Natural killer cell (primary cell): Measurements from ENCODE around the gene SSBP2. TPM values are rescaled to one million over a fixed set of nuclear protein-coding genes. Genes with fewer than 3 reads are reported as not detected.

Experiments used
- ATAC-seq, 3 donors: fragments of 150-1000 bp in 2 of 3; fragments of 200-7000 bp in 1 of 3; cut with Tn5 transposase; 1 replicate in 1 of 3; 2 replicates in 2 of 3; pipeline ENCODE4 v1.10.0; 2021; ENCODE audit warnings: mild to moderate bottlenecking in 2 of 3, moderate library complexity in 2 of 3
- DNase-seq, 2 donors: peaks; one replicate each; pipeline versions ENCODE4 v3.0.0 to v3.0.0-alpha.2; 2013 to 2021; ENCODE audit warnings: mixed read lengths in 1 of 2
- H3K27ac ChIP-seq: one replicate; pipeline ENCODE4 v1.5.1; 2013; ENCODE audit warnings: mild to moderate bottlenecking, low read length
- H3K27me3 ChIP-seq: one replicate; pipeline ENCODE4 v1.6.1; 2013; ENCODE audit warnings: low read length; ENCODE audit not compliant: control insufficient read depth, insufficient read depth
- H3K36me3 ChIP-seq: one replicate; pipeline ENCODE4 v1.6.1; 2013; ENCODE audit warnings: low read length; ENCODE audit not compliant: control insufficient read depth, insufficient read depth
- H3K4me1 ChIP-seq: one replicate; pipeline ENCODE4 v1.6.1; 2013; ENCODE audit warnings: low read length; ENCODE audit not compliant: control insufficient read depth, insufficient read depth
- H3K4me3 ChIP-seq: one replicate; pipeline ENCODE4 v1.5.1; 2013; ENCODE audit warnings: low read length
- H3K9me3 ChIP-seq: one replicate; pipeline ENCODE4 v1.6.1; 2013; ENCODE audit warnings: low read length; ENCODE audit not compliant: control insufficient read depth, insufficient read depth
- H3K27ac Mint-ChIP-seq, 2 donors: one replicate each; pipeline ENCODE4 v1.8.0; 2022; ENCODE audit warnings: mild to moderate bottlenecking in 2 of 2, mixed read lengths in 2 of 2, moderate library complexity in 1 of 2
- H3K27me3 Mint-ChIP-seq, 2 donors: one replicate each; pipeline ENCODE4 v1.8.0; 2022; ENCODE audit warnings: low read depth in 2 of 2, mixed read lengths in 2 of 2
- H3K36me3 Mint-ChIP-seq: one replicate; pipeline ENCODE4 v1.8.0; 2022; ENCODE audit warnings: mixed read lengths
- H3K4me1 Mint-ChIP-seq, 2 donors: one replicate each; pipeline ENCODE4 v1.8.0; 2022; ENCODE audit warnings: mixed read lengths in 2 of 2
- H3K4me3 Mint-ChIP-seq: one replicate; pipeline ENCODE4 v1.8.0; 2022; ENCODE audit warnings: mild to moderate bottlenecking, moderate library complexity, mixed read lengths
- H3K9me3 Mint-ChIP-seq, 2 donors: one replicate each; pipeline ENCODE4 v1.8.0; 2022; ENCODE audit warnings: mixed read lengths in 2 of 2
- WGBS: methylation state at CpG from one replicate; pipeline ENCODE4 v1.1.7; 2013; ENCODE audit warnings: missing lambda C conversion rate; ENCODE audit not compliant: insufficient coverage; 5-methylcytosine and 5-hydroxymethylcytosine counted together
- intact Hi-C: fragments of 100-400 bp; cut with micrococcal nuclease; formaldehyde crosslinking; loops from one replicate; pipeline ENCODE4 v1.14.2; 2022
- total RNA-seq, 4 donors: library from RNA; stranded (reverse); fragments of 120-200 nt in 1 of 4; gene quantifications; one replicate each; pipeline versions ENCODE4 v1.2.3 to v1.2.4, GENCODE V29; 2013 to 2022
- TF ChIP-seq, protein P1 (sequence below): fragments of 200-600 bp; IDR thresholded peaks from one replicate; pipeline ENCODE4 v1.8.0; 2022; ENCODE audit warnings: antibody characterized with exemption

The SSBP2 gene
- total RNA-seq, 3 donors from 2014 or later (not counting 1 experiment from before 2014, with no cell fraction given), result 13.1 to 17.3 (median 14.8) TPM

DNA sequence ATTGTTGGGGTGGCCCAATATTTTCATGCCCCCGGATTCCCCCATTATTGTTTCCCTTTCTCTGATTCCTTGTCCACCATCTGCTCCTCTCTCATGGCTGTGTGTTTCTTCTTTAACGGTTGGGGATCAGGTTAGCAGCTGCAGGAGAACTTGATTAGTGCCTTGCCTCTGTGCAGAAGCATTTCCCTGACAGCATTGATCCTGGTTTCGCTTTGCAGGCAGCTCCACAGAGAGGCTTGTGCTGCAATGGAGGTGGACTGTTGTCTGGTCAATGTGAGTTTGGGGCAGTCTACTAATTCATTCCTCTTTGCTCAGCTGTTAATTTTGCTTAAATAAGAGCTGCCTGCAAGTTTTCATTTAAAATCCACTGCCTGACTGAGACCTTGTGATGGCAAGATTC, 32.5 kb upstream of the SSBP2 start:
- Histone ChIP-seq H3K9me3 (no peaks in the 10 kb centered on the region), H3K36me3 (no peaks in the 10 kb centered on the region), H3K27me3 (no peaks in the 10 kb centered on the region), H3K27ac (no peak overlapping the region), H3K4me1 (peaks cover 8% of the 10 kb centered on the region), H3K4me3 (no peak overlapping the region)
- TF ChIP-seq, protein P1, sequence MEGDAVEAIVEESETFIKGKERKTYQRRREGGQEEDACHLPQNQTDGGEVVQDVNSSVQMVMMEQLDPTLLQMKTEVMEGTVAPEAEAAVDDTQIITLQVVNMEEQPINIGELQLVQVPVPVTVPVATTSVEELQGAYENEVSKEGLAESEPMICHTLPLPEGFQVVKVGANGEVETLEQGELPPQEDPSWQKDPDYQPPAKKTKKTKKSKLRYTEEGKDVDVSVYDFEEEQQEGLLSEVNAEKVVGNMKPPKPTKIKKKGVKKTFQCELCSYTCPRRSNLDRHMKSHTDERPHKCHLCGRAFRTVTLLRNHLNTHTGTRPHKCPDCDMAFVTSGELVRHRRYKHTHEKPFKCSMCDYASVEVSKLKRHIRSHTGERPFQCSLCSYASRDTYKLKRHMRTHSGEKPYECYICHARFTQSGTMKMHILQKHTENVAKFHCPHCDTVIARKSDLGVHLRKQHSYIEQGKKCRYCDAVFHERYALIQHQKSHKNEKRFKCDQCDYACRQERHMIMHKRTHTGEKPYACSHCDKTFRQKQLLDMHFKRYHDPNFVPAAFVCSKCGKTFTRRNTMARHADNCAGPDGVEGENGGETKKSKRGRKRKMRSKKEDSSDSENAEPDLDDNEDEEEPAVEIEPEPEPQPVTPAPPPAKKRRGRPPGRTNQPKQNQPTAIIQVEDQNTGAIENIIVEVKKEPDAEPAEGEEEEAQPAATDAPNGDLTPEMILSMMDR, result no peak
- Mint-ChIP-seq H3K4me1 (peaks cover 14 to 19% of the 10 kb centered on the region in 2 donors), H3K27me3 (no peaks in the 10 kb centered on the region), H3K9me3 (no peaks in the 10 kb centered on the region), H3K4me3 (no peak overlapping the region), H3K36me3 (no peaks in the 10 kb centered on the region), H3K27ac (no peak overlapping the region)
- intact Hi-C loops, result no loop called here
- no peak for DNase-seq
- WGBS, result 66% methylated on average over 3 of the region's 3 CpGs
- ATAC-seq, result no peak

DNA sequence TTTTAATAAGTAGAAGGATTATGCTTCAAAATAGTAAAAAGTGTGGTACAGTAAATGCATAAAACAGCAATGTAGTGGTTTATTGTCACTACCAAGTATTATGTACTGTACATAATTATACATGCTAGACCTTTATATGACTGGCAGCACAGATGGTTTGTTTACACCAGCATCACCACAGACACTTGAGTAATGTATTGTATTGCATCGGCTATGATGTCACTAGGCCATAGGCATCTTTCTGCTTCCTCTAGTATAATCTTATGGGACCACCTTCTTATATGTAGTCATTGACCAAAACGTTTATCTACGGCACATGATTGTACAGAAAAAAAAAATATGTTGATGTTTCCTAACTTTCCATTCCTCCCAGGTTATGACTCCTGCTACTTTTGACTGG, 31.9 kb upstream of the SSBP2 start:
- H3K9me3 Mint-ChIP-seq, result no peaks in the 10 kb centered on the region
- H3K27ac ChIP-seq, result no peak overlapping the region
- H3K4me3 ChIP-seq, result no peak overlapping the region
- H3K36me3 ChIP-seq, result no peaks in the 10 kb centered on the region
- intact Hi-C loops, result no loop called here
- H3K9me3 ChIP-seq, result no peaks in the 10 kb centered on the region
- no peaks in the 10 kb centered on the region for H3K36me3 Mint-ChIP-seq
- DNase-seq (no peak), ATAC-seq (no peak)
- TF ChIP-seq, protein P1, result no peak
- no peaks in the 10 kb centered on the region for H3K27me3 ChIP-seq
- WGBS, result 86% methylated on average over 3 of the region's 3 CpGs
- no peak overlapping the region for H3K4me3 Mint-ChIP-seq
- peaks cover 16 to 18% of the 10 kb centered on the region in 2 donors for H3K4me1 Mint-ChIP-seq
- peaks cover 8% of the 10 kb centered on the region for H3K4me1 ChIP-seq
- H3K27ac Mint-ChIP-seq, result no peak overlapping the region
- H3K27me3 Mint-ChIP-seq, result no peaks in the 10 kb centered on the region

DNA sequence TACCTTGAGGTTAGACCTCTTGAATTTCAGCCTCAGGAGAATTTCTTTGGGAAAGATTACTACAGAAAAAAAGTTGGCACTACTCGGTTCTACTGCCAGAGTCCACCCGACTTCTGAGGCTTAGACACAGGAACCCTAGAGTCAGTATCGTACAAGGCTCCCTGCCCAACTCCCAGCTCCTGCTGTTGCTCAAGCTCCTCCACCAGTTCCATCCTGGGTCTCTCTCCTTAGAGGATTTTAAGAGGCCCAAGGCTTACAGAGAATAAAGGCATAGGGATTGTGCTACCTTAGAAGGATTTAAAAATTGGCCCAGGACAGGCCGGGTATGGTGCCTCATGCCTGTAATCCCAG, 29.0 kb upstream of the SSBP2 start:
- Histone ChIP-seq H3K9me3 (no peaks in the 10 kb centered on the region), H3K4me3 (no peak overlapping the region), H3K4me1 (peaks cover 8% of the 10 kb centered on the region), H3K27me3 (no peaks in the 10 kb centered on the region), H3K36me3 (no peaks in the 10 kb centered on the region), H3K27ac (peak overlapping the region; percentile 67)
- intact Hi-C loops, result no loop called here
- H3K36me3 Mint-ChIP-seq, result no peaks in the 10 kb centered on the region
- peaks cover 16 to 17% of the 10 kb centered on the region in 2 donors for H3K4me1 Mint-ChIP-seq
- peak overlapping the region; percentile 40 for H3K4me3 Mint-ChIP-seq
- H3K27ac Mint-ChIP-seq, result peak overlapping the region; percentile 90 to 92
- no peaks in the 10 kb centered on the region for H3K9me3 Mint-ChIP-seq
- peak in 1 of 2 donors; percentile 41 for DNase-seq
- TF ChIP-seq, protein P1, result no peak
- ATAC-seq, result no peak
- 80% methylated on average over 4 of the region's 4 CpGs for WGBS
- no peaks in the 10 kb centered on the region for H3K27me3 Mint-ChIP-seq
